ENCODE results near the gene MAFG. TPM values are rescaled to one million over a fixed set of nuclear protein-coding genes. Genes with fewer than 3 reads are reported as not detected.
"Not testable (repeated sequence)": the region's sequence is repeated elsewhere in the genome, so short reads cannot be mapped to it uniquely, and the experiment has no call there.

The MAFG gene
- total and polyA plus RNA-seq, 9 donors: 8.2 to 18.1 (median 16.6) TPM

DNA sequence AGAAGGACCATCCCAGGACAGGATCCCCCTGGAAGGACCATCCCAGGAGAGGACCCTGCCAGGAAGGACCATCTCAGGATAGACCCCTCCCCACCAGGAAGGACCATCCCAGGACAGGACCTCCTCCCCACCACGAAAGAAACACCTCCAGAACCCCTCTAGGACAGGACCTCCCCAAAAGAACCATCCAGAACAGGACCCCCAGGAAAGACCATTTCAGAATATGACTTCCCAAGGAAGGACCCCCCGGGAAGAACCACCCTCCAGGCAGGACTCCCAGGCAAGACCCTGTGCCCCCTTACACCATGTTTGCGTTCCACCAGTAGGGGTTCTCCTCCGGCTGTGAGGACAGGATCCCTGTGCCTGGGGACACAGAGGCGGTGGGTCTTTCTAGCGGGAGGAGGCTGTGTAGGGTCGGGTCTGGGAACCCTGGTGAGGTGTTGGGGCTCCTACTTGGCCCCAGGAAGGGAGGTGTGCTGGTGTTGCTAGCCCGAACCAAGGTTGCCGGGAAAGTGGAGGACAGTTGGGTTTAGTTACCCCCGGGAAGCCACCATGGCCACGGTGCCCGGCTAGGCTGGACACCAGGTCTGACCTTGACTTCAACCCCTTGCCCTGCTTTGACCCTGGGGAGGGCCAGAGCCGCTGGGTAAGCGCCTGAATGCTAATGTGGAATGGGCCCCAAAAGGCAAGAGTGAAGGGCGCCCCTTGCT is 31.3 kb upstream of the MAFG start:
- H3K36me3 ChIP-seq (ENCODE audit: control insufficient read depth, insufficient read depth, low read length): no peaks in the 10 kb centered on the region
- no peaks in the 10 kb centered on the region for H3K9me3 ChIP-seq (replicated peaks; ENCODE audit: control insufficient read depth, low read depth, low read length)
- H3K4me3 ChIP-seq (ENCODE audit: low read length): peak overlapping the region; percentile 33
- 55% methylated on average over 12 of the region's 15 CpGs for WGBS (ENCODE audit: insufficient coverage)
- no peak for DNase-seq
- peaks cover 54% of the 10 kb centered on the region for H3K27me3 ChIP-seq (ENCODE audit: control insufficient read depth, insufficient read depth, low read length)
- peaks cover 35% of the 10 kb centered on the region for H3K4me1 ChIP-seq (ENCODE audit: control insufficient read depth, insufficient read depth, low read length)
- H3K27ac ChIP-seq (ENCODE audit: low read length): no peak overlapping the region

DNA sequence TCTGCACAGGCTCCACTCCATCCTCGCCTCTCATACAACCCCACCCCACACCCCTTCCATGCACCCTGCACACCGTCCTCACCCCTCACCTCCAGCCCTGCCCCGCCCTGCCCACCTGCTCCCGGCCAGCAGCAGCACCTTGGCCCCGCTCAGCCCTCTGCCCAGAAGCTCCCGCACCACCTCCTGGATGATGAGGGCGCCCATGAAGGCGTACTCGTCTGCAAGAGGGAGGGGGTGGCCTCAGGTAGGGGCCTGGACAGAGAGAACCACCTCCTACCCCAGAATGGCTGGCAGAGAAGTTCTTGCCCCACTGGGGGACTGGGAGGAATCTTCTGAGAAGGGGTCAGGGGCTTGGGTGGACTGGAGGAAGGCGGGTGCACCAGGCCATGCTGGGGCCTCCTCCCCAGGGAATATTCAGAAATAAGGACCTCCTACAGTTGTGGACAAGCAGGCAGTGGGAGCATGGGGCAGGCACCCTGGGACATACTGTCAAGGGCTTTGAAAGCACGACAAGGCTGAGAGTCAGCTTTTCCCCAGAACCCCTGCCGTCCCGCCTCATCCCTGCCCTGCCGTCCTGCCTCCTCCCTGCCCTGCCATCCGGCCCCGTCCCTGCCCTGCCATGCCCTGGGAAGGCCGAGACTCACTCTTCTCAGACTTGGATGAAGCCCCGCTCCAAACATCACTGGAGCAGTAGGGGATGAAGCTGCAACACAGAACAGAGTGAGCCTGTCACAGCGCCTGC is 30.3 kb upstream of the MAFG start:
- 70% methylated on average over 14 of the region's 19 CpGs for WGBS (ENCODE audit: insufficient coverage)
- Histone ChIP-seq H3K36me3 (ENCODE audit: control insufficient read depth, insufficient read depth, low read length) (no peaks in the 10 kb centered on the region), H3K4me1 (ENCODE audit: control insufficient read depth, insufficient read depth, low read length) (peaks cover 26% of the 10 kb centered on the region), H3K27ac (ENCODE audit: low read length) (no peak overlapping the region), H3K27me3 (ENCODE audit: control insufficient read depth, insufficient read depth, low read length) (peaks cover 44% of the 10 kb centered on the region), H3K9me3 (replicated peaks; ENCODE audit: control insufficient read depth, low read depth, low read length) (no peaks in the 10 kb centered on the region), H3K4me3 (ENCODE audit: low read length) (no peak overlapping the region)
- DNase-seq: no peak

DNA sequence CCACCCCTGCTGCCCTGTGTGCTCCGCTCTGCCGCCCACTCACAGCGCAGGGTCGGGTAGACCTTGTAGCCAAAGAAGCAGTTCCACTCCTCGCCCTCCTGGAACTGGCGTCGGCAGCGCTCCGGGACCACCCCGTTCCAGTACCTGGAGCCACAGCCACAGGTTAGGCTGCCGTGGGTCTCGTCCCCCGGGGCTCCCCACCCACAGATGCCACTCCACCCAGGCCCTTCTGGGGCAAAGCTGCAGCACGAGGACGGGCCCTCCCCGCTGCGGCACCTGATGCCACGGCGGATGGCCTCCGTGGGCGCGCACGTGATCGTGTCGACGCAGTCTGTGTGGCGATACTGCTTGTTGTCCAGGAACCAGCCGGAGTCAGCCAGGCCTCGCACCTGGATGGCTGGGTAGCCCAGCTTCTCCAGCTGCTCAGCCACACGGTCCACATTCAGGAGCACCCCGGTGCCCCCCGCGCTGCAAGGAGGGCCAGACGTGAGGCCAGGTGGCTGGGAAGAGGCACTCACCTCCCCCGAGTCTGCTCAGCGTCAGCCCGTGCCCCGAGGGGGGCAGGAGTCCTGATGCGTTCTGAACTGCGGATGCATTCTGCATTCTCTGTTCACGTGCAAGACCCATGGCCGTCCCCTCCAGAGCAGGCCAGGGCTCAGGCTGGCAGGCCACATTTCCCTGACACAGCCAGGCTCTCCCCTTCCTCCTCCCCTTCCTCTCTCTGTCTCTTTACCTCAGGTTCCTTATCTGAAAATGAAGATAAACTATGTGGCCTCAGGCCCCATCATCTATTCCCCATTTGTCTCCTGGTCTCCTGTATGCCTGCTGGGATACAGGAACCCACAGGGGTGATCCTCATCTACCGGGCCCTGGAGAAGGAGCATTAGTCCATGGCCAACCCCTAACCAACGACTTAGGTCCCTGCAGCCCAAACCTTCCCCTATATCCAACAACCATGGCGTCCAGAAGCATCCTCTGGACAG is 29.4 kb upstream of the MAFG start:
- WGBS (ENCODE audit: insufficient coverage): 78% methylated on average over 44 of the region's 45 CpGs
- no peak for DNase-seq
- H3K27ac ChIP-seq (ENCODE audit: low read length): no peak overlapping the region
- no peaks in the 10 kb centered on the region for H3K9me3 ChIP-seq (replicated peaks; ENCODE audit: control insufficient read depth, low read depth, low read length)
- H3K27me3 ChIP-seq (ENCODE audit: control insufficient read depth, insufficient read depth, low read length): peaks cover 36% of the 10 kb centered on the region
- H3K4me3 ChIP-seq (ENCODE audit: low read length): no peak overlapping the region
- peaks cover 16% of the 10 kb centered on the region for H3K4me1 ChIP-seq (ENCODE audit: control insufficient read depth, insufficient read depth, low read length)
- no peaks in the 10 kb centered on the region for H3K36me3 ChIP-seq (ENCODE audit: control insufficient read depth, insufficient read depth, low read length)

DNA sequence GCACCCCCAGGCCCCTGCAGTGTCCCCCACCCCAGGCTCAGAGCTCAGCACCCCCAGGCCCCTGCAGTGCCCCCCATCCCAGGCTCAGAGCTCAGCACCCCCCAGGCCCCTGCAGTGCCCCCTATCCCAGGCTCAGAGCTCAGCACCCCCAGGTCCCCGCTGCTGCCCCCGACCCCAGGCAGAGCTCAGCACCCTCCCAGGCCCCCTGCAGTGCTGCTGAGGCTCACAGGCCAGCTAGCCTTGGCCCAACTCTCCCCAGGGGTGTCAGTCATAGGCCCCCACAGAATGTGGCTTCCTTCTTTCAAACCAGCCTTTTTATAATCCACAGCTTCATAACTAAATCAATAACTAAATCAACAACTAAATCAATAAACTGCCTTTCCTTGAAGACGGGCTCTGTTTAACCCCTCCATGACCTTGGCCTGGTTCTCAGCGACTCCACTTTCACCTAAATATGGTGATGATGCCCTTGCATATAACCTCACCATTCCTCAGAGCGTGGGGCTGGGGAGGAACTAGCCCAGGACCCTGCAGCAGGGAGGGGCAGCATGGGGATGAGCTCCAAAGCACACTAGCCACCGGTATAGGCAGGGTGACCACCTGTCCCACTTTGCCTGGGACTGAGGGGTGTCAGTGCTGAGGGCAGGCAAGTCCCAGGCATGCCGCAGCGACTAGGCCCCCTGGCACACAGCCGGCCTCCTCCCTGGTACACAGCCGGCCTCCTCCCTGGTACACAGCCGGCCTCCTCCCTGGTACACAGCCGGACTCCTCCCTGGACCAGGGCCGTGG is 28.4 kb upstream of the MAFG start:
- Histone ChIP-seq H3K9me3 (replicated peaks; ENCODE audit: control insufficient read depth, low read depth, low read length) (no peaks in the 10 kb centered on the region), H3K4me1 (ENCODE audit: control insufficient read depth, insufficient read depth, low read length) (peaks cover 14% of the 10 kb centered on the region), H3K4me3 (ENCODE audit: low read length) (no peak overlapping the region), H3K36me3 (ENCODE audit: control insufficient read depth, insufficient read depth, low read length) (no peaks in the 10 kb centered on the region), H3K27me3 (ENCODE audit: control insufficient read depth, insufficient read depth, low read length) (peaks cover 34% of the 10 kb centered on the region), H3K27ac (ENCODE audit: low read length) (no peak overlapping the region)
- WGBS (ENCODE audit: insufficient coverage): 71% methylated on average over 10 of the region's 13 CpGs
- no peak for DNase-seq

DNA sequence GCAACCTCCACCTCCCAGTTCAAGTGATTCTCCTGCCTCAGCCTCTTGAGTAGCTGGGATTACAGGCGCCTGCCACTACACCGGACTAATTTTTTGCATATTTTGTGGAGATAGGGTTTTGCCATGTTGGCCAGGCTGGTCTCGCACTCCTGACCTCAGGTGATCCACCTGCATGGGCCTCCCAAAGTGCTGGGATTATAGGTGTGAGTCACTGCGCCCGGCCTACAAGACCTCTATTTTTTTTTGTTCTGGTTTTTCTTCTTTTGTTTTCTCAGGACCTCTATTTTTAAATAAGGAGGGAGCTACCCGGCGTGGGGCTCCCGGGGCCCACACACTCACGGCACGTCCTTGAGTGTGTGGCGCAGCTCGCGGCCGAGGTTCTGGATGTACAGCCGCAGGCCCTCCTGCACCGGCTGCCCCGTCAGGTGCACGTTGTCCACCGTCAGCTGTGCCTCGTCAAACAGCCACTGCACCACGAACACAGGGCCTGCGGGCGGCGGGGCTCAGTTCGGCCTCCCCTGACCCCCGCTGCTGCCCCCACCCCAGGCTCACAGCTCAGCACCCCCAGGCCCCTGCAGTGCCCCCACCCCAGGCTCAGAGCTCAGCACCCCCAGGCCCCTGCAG is 27.6 kb upstream of the MAFG start:
- peaks cover 12% of the 10 kb centered on the region for H3K4me1 ChIP-seq (ENCODE audit: control insufficient read depth, insufficient read depth, low read length)
- H3K27me3 ChIP-seq (ENCODE audit: control insufficient read depth, insufficient read depth, low read length): peaks cover 29% of the 10 kb centered on the region
- H3K36me3 ChIP-seq (ENCODE audit: control insufficient read depth, insufficient read depth, low read length): no peaks in the 10 kb centered on the region
- no peaks in the 10 kb centered on the region for H3K9me3 ChIP-seq (replicated peaks; ENCODE audit: control insufficient read depth, low read depth, low read length)
- WGBS (ENCODE audit: insufficient coverage): 84% methylated on average over 19 of the region's 26 CpGs
- H3K4me3 ChIP-seq (ENCODE audit: low read length): no peak overlapping the region
- H3K27ac ChIP-seq (ENCODE audit: low read length): no peak overlapping the region
- DNase-seq: no peak

DNA sequence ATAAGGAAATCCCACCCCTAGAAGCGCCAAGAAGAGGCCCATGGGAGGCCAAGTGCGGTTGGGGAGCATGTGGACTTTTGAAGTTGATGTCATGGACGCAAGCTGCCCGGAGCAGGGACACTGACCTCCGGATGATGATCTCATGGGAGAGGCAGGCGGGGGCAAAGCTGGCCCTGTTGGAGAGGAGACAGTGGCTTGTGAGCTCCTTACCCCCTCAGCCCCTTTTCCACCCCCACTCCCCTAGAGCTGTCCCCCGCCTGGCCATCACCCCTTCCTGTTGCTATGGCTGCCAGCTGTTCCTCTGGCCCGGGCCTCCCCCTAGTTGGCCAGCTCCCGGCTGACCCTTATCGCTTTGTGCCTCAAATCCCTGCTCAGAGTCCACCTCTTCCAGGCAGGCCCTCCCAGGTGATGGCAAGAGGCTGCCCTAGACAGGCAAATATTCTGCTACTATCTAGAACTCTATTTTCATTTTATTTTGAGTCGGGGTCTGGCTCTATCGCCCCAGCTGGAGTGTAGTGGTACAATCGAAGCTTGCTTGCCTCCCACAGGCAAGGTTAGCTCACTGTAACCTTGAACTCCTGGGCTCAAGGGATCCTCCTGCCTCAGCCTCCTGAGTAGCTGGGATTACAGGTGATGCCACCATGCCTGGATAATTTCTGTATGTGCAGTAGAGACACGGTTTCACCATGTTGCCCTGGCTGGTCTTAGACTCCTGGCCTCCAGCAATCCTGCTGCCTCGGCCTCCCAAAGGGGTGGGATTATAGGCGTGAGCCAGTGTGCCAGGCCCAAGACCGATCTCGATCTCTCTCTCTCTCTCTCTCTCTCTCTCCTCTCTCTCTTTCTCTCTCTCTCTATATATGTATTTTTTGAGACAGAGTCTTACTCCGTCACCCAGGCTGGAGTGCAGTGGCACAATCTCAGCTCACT is 26.9 kb upstream of the MAFG start:
- H3K4me1 ChIP-seq (ENCODE audit: control insufficient read depth, insufficient read depth, low read length): peaks cover 8% of the 10 kb centered on the region
- peaks cover 24% of the 10 kb centered on the region for H3K27me3 ChIP-seq (ENCODE audit: control insufficient read depth, insufficient read depth, low read length)
- DNase-seq: no peak
- no peak overlapping the region for H3K27ac ChIP-seq (ENCODE audit: low read length)
- H3K4me3 ChIP-seq (ENCODE audit: low read length): no peak overlapping the region
- no peaks in the 10 kb centered on the region for H3K9me3 ChIP-seq (replicated peaks; ENCODE audit: control insufficient read depth, low read depth, low read length)
- 76% methylated on average over 5 of the region's 19 CpGs for WGBS (ENCODE audit: insufficient coverage)
- H3K36me3 ChIP-seq (ENCODE audit: control insufficient read depth, insufficient read depth, low read length): no peaks in the 10 kb centered on the region

DNA sequence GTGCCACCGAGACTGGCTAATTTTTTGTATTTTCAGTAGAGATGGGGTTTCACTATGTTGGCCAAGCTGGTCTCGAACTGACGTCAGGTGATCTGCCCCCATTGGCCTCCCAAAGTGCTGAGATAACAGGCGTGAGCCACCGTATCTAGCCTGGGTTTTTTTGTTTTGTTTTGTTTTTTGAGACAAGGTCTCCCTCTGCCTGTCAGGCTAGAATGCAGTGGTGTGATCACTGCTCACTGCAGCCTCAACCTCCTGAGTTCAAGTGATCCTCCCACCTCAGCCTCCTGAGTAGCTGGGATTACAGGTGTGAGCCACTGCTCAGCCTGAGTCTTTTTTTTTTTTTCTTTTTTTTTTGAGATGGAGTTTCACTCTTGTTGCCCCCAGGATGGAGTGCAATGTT is 25.9 kb upstream of the MAFG start:
- H3K9me3 ChIP-seq (replicated peaks; ENCODE audit: control insufficient read depth, low read depth, low read length); H3K4me1 ChIP-seq (ENCODE audit: control insufficient read depth, insufficient read depth, low read length); DNase-seq; H3K27ac ChIP-seq (ENCODE audit: low read length); H3K36me3 ChIP-seq (ENCODE audit: control insufficient read depth, insufficient read depth, low read length); H3K4me3 ChIP-seq (ENCODE audit: low read length): not testable (repeated sequence)
- peaks cover 15% of the 10 kb centered on the region for H3K27me3 ChIP-seq (ENCODE audit: control insufficient read depth, insufficient read depth, low read length)
- WGBS (ENCODE audit: insufficient coverage): 60% methylated on average over 3 of the region's 5 CpGs

DNA sequence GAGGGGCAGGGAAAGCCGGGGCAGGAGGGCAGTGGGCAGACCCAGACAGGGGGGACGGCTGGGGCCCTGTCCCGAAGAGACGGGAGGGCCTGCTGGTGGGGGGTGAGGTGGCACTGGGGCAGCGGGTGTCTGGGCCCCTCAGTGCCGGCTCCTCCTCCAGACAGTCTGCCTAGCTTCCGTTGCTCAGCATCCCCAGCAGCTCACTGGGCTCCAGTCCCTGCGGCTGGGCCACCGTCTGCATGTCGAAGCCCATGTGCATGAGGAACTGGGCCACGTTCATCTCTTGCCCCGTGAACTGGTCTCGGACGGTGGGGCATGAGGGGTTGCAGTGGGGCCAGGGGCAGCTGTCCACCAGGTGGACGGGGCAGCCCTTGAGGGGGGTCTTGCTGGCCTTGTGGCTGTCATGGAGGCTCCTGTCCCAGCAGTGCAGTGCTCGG is 25.3 kb upstream of the MAFG start:
- Histone ChIP-seq H3K4me1 (ENCODE audit: control insufficient read depth, insufficient read depth, low read length) (no peaks in the 10 kb centered on the region), H3K4me3 (ENCODE audit: low read length) (no peak overlapping the region), H3K36me3 (ENCODE audit: control insufficient read depth, insufficient read depth, low read length) (no peaks in the 10 kb centered on the region), H3K9me3 (replicated peaks; ENCODE audit: control insufficient read depth, low read depth, low read length) (no peaks in the 10 kb centered on the region), H3K27ac (ENCODE audit: low read length) (no peak overlapping the region), H3K27me3 (ENCODE audit: control insufficient read depth, insufficient read depth, low read length) (peaks cover 8% of the 10 kb centered on the region)
- no peak for DNase-seq
- 68% methylated on average over 14 of the region's 16 CpGs for WGBS (ENCODE audit: insufficient coverage)
